Uterus (tissue), 2 donors: ENCODE results near the gene UBTF.

Experiments used
- POLR2A ChIP-seq, 2 donors: fragments of 450-650 bp; IDR thresholded peaks; one replicate each; pipeline ENCODE4 v1.6.1; 2016; ENCODE audit warnings: antibody characterized with exemption in 2 of 2, mild to moderate bottlenecking in 1 of 2, moderate library complexity in 1 of 2
- TF ChIP-seq, protein P1 (sequence below), 4 experiments: fragments of 200-600 bp in 2 of 4; fragments of 450-650 bp in 2 of 4; sonication (generic) in 2 of 4; IDR thresholded peaks; one replicate each; pipeline ENCODE4 v1.5.1; 2016 to 2019; ENCODE audit warnings: antibody characterized with exemption in 4 of 4, mild to moderate bottlenecking in 2 of 4, moderate library complexity in 1 of 4

DNA sequence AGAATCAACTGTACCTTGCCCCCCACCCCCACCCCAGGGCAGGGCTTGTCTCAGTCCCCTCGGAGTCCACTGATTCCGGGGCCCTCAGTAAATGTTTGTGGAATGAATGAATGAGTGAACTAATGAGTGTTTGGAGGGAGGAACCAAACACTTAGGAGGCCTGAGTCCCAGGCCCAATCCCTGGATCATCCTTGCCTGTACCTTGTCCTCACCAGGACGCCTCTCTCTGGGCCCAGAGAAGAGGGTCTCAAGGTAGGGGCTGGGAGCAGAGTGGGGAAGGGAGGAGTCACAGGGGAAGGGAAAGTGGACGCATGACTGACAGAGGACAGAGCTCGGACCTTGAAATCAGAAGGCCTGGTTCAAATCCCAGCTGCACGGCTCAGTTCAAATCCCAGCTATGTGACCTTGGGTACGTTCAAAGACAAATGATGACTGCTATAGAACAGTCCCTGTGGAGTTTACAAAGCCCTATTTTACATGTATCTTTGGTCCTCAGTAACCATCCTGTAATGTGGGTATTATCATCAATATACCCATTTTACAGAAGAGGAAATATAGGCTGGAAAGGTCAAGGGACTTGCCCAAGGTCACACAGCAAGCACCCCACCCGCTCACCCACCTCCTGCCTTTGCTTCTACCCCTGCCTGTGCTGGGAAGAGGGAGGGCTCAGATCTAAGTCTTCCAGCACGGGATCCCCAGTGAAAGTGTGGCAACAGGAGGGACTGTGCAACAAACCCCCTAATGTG lies 30.2 kb upstream of the UBTF start:
- TF ChIP-seq, protein P1, sequence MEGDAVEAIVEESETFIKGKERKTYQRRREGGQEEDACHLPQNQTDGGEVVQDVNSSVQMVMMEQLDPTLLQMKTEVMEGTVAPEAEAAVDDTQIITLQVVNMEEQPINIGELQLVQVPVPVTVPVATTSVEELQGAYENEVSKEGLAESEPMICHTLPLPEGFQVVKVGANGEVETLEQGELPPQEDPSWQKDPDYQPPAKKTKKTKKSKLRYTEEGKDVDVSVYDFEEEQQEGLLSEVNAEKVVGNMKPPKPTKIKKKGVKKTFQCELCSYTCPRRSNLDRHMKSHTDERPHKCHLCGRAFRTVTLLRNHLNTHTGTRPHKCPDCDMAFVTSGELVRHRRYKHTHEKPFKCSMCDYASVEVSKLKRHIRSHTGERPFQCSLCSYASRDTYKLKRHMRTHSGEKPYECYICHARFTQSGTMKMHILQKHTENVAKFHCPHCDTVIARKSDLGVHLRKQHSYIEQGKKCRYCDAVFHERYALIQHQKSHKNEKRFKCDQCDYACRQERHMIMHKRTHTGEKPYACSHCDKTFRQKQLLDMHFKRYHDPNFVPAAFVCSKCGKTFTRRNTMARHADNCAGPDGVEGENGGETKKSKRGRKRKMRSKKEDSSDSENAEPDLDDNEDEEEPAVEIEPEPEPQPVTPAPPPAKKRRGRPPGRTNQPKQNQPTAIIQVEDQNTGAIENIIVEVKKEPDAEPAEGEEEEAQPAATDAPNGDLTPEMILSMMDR (IDR thresholded peaks at IDR 0.05) = no peak
- no peak for TF ChIP-seq POLR2A (IDR thresholded peaks at IDR 0.05)
